ENCODE data around the gene YIPF1.

Gene YIPF1

DNA sequence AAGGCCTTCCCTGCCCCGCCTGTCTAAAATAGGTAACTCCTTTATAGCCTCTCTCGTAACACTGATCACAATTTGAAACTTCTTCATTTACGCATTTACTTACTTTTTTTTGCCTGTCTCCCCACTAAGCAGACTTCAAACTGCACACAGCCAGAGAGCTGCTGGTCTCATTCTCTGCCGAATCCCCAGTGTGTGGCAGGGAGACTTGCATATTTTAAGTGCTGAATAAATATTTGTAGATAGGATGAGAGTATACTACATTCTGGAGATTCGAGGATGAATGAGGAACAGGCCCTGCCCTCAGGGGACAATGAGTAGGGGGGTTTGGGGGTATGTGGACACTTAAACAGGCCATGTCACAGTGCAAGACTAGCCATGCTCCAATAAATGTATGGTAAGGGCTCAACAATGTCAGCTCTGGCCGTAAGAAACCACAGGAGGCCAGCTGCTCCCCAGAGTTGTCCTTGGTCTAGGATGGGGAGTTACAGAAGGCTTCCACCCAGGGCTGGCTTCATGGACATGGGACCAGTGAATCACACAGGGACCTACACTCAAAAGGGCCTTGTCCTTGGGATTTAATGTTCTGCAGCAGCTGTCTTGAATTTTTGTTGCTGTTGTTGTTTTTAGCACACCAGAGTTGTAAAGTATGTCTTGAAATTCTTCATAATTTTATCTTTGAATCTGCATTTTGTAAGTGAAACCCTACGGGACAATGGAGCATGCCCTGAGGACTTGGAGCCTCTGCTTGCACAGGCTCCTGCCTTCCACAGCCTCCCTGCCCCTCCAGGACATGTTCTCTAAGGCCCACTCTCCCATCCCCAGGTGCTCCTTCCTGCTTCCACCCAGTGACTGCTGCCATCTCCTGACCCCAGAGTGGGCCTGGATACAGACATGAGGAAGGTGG is 12.9 kb upstream of the YIPF1 start:
- TF ChIP-seq CEBPB (IDR thresholded peaks at IDR 0.05) (no peak), NFIC (IDR thresholded peaks at IDR 0.05) (no peak), ZBTB7A (IDR thresholded peaks at IDR 0.05; ENCODE audit: low read depth) (no peak), TCF12 (IDR thresholded peaks at IDR 0.05; ENCODE audit: low read depth) (no peak)
- TF ChIP-seq, protein P1, sequence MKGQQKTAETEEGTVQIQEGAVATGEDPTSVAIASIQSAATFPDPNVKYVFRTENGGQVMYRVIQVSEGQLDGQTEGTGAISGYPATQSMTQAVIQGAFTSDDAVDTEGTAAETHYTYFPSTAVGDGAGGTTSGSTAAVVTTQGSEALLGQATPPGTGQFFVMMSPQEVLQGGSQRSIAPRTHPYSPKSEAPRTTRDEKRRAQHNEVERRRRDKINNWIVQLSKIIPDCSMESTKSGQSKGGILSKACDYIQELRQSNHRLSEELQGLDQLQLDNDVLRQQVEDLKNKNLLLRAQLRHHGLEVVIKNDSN (IDR thresholded peaks at IDR 0.05), result no peak
- TF ChIP-seq, protein P2, sequence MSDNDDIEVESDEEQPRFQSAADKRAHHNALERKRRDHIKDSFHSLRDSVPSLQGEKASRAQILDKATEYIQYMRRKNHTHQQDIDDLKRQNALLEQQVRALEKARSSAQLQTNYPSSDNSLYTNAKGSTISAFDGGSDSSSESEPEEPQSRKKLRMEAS (IDR thresholded peaks at IDR 0.05), result no peak
- TF ChIP-seq, protein P3, sequence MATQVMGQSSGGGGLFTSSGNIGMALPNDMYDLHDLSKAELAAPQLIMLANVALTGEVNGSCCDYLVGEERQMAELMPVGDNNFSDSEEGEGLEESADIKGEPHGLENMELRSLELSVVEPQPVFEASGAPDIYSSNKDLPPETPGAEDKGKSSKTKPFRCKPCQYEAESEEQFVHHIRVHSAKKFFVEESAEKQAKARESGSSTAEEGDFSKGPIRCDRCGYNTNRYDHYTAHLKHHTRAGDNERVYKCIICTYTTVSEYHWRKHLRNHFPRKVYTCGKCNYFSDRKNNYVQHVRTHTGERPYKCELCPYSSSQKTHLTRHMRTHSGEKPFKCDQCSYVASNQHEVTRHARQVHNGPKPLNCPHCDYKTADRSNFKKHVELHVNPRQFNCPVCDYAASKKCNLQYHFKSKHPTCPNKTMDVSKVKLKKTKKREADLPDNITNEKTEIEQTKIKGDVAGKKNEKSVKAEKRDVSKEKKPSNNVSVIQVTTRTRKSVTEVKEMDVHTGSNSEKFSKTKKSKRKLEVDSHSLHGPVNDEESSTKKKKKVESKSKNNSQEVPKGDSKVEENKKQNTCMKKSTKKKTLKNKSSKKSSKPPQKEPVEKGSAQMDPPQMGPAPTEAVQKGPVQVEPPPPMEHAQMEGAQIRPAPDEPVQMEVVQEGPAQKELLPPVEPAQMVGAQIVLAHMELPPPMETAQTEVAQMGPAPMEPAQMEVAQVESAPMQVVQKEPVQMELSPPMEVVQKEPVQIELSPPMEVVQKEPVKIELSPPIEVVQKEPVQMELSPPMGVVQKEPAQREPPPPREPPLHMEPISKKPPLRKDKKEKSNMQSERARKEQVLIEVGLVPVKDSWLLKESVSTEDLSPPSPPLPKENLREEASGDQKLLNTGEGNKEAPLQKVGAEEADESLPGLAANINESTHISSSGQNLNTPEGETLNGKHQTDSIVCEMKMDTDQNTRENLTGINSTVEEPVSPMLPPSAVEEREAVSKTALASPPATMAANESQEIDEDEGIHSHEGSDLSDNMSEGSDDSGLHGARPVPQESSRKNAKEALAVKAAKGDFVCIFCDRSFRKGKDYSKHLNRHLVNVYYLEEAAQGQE (IDR thresholded peaks at IDR 0.05; ENCODE audit: low read depth), result no peak

DNA sequence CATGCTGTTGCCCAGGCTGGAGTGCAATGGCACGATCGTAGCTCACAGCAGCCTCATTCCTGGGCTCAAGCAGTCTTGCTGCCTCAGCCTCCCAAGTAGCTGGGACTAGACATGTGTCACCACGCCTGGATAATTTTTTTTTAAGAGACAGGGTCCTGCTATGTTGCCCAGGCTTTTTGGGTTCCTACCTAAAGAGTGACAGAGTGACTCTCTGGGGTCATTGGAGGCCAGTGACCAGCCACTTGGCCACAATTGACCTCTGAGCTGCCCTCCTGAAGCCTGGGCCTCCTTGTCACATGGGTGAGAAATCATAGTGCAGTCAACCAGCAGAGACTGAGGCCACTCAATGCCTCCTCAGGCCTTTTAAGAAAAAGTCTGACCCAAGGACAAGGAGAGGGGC is 10.1 kb upstream of the YIPF1 start:
- no peak for TF ChIP-seq TCF12 (IDR thresholded peaks at IDR 0.05; ENCODE audit: low read depth)
- TF ChIP-seq, protein P1 (IDR thresholded peaks at IDR 0.05), result no peak
- no peak for TF ChIP-seq TEAD4 (IDR thresholded peaks at IDR 0.05)
- TF ChIP-seq, protein P3 (IDR thresholded peaks at IDR 0.05; ENCODE audit: low read depth), result no peak
- no peak for TF ChIP-seq RAD21 (IDR thresholded peaks at IDR 0.05; ENCODE audit: low read depth)
- TF ChIP-seq NFIC (IDR thresholded peaks at IDR 0.05), result no peak
- TF ChIP-seq, protein P2 (IDR thresholded peaks at IDR 0.05), result no peak
- TF ChIP-seq CREB1 (IDR thresholded peaks at IDR 0.05; ENCODE audit: low read depth), result no peak
- TF ChIP-seq EGR1 (IDR thresholded peaks at IDR 0.05), result no peak
- TF ChIP-seq CEBPB (IDR thresholded peaks at IDR 0.05), result no peak
- no peak for TF ChIP-seq FOXM1 (IDR thresholded peaks at IDR 0.05; ENCODE audit: borderline replicate concordance, low read depth)
- TF ChIP-seq TAF1 (IDR thresholded peaks at IDR 0.05; ENCODE audit: low read depth), result no peak
- no peak for TF ChIP-seq EP300 (IDR thresholded peaks at IDR 0.05; ENCODE audit: borderline replicate concordance)

DNA sequence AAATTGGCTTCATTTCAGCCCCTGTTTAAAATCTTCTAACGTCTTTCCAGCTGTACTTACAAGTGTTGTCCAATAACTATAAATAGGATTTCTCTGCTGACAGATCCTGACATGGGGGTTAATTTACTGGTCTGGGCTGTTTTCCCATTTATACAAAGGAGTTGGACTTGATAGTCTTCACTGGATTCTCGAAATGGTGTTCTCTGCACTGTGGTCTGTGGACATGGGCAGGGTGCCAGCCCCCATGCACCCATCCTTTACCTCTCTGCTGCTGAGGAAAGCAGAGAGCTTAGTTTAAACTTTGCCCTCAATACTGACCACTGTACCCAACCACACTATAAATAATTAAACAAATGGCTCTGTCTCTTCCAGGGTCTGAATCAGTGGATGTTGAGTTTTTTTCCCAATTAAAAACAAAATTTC is 9.6 kb upstream of the YIPF1 start:
- TF ChIP-seq NFIC (IDR thresholded peaks at IDR 0.05) (peak; percentile 4; the same call in 1 of the 2 replicates), TCF12 (IDR thresholded peaks at IDR 0.05; ENCODE audit: low read depth) (no peak)
- TF ChIP-seq, protein P2 (IDR thresholded peaks at IDR 0.05), result no peak

DNA sequence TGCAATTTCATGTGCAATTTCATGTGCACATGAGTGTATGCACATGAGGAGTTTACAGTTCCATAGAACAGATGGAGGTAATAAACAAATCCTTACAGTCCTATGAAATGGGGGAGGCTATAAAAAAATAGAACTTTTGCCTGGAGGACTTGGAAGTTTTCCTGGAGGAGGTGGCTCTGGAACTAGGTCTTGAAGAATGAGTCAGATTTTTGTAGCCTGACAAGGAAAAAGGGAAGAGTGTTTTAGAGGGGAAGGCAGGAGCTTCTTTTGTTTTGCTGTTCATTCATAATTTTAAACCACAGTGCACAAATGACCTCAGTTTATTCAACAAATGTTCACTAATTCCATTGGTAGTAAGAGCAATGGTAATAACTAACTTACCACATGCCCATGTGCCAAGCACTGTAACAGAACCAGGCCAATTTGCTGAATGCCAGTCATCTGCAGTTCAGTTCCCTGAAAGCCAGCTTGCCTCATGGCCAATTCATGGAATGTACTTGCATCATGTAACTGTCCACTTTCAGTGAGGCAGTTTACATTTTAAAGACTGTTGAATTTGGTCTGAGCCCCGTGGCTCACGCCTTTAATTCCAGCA is 7.1 kb upstream of the YIPF1 start:
- TF ChIP-seq EP300 (IDR thresholded peaks at IDR 0.05; ENCODE audit: borderline replicate concordance) (no peak), NFIC (IDR thresholded peaks at IDR 0.05) (no peak), ZBTB7A (IDR thresholded peaks at IDR 0.05; ENCODE audit: low read depth) (no peak), TCF12 (IDR thresholded peaks at IDR 0.05; ENCODE audit: low read depth) (no peak), CREB1 (IDR thresholded peaks at IDR 0.05; ENCODE audit: low read depth) (no peak), YY1 (IDR thresholded peaks at IDR 0.05; ENCODE audit: low read depth) (no peak), EGR1 (IDR thresholded peaks at IDR 0.05) (no peak), RAD21 (IDR thresholded peaks at IDR 0.05; ENCODE audit: low read depth) (no peak), TEAD4 (IDR thresholded peaks at IDR 0.05) (no peak), TAF1 (IDR thresholded peaks at IDR 0.05; ENCODE audit: low read depth) (no peak)
- TF ChIP-seq, protein P3 (IDR thresholded peaks at IDR 0.05; ENCODE audit: low read depth), result no peak
